Loucy (cell line): Measurements from ENCODE around the gene ALS2.
"Not testable (repeated sequence)": the region's sequence is repeated elsewhere in the genome, so short reads cannot be mapped to it uniquely, and the experiment has no call there.

Source experiments
- H2AFZ ChIP-seq: fragments of 200-600 bp; sonication (generic); 2 replicates; pipeline ENCODE4 v1.6.0; 2016; ENCODE audit warnings: antibody characterized with exemption, mild to moderate bottlenecking, low read length, moderate library complexity
- H3F3A ChIP-seq: fragments of 200-600 bp; 2 replicates; pipeline ENCODE4 v1.6.0; 2016; ENCODE audit warnings: antibody characterized with exemption, low read depth, mild to moderate bottlenecking
- H3K27me3 ChIP-seq: fragments of 200-600 bp; sonication (generic); 2 replicates; pipeline ENCODE4 v1.6.1; 2014; ENCODE audit warnings: low read length, mild to moderate bottlenecking; ENCODE audit not compliant: insufficient read depth, poor library complexity, severe bottlenecking
- H3K36me3 ChIP-seq: fragments of 200-600 bp; sonication (generic); 2 replicates; pipeline ENCODE4 v1.6.1; 2016; ENCODE audit warnings: low read length; ENCODE audit not compliant: insufficient read depth
- H3K4me1 ChIP-seq: fragments of 200-600 bp; sonication (generic); 2 replicates; pipeline ENCODE4 v1.5.1; 2014; ENCODE audit warnings: low read length, mild to moderate bottlenecking; ENCODE audit not compliant: insufficient read depth, poor library complexity, severe bottlenecking
- H3K4me2 ChIP-seq: fragments of 200-600 bp; sonication (generic); 2 replicates; pipeline ENCODE4 v1.6.0; 2014; ENCODE audit warnings: antibody characterized with exemption, low read length, low read depth, mild to moderate bottlenecking; ENCODE audit not compliant: poor library complexity, severe bottlenecking
- H3K4me3 ChIP-seq: fragments of 200-600 bp; sonication (generic); 2 replicates; pipeline ENCODE4 v1.5.1; 2014; ENCODE audit warnings: low read length, mild to moderate bottlenecking, mixed read lengths; ENCODE audit not compliant: poor library complexity, severe bottlenecking
- H3K79me2 ChIP-seq: fragments of 200-600 bp; sonication (generic); 2 replicates; pipeline ENCODE4 v1.6.1; 2014; ENCODE audit warnings: low read length; ENCODE audit not compliant: insufficient read depth
- H3K9ac ChIP-seq: fragments of 200-600 bp; sonication (generic); 2 replicates; pipeline ENCODE4 v1.6.0; 2014; ENCODE audit warnings: mild to moderate bottlenecking, low read depth, low read length, moderate library complexity; ENCODE audit not compliant: poor library complexity, severe bottlenecking
- H3K9me2 ChIP-seq: fragments of 200-600 bp; sonication (generic); replicated peaks from 2 replicates; pipeline ENCODE4 v1.6.1; 2016; ENCODE audit warnings: low read depth, low read length, mixed read lengths
- H3K9me3 ChIP-seq: fragments of 200-600 bp; sonication (generic); 2 replicates; pipeline ENCODE4 v1.6.1; 2014; ENCODE audit warnings: mild to moderate bottlenecking, antibody characterized with exemption, low read length, low read depth; ENCODE audit not compliant: insufficient read depth
- H4K20me1 ChIP-seq: fragments of 200-600 bp; sonication (generic); 2 replicates; pipeline ENCODE4 v1.6.0; 2014; ENCODE audit warnings: antibody characterized with exemption, low read length, mild to moderate bottlenecking; ENCODE audit not compliant: insufficient read depth, poor library complexity, severe bottlenecking
- CTCF ChIP-seq: fragments of 200-600 bp; sonication (generic); conservative IDR thresholded peaks from 2 replicates; pipeline ENCODE4 v1.5.1; 2014; ENCODE audit warnings: mild to moderate bottlenecking, antibody characterized with exemption, low read length
- EZH2phosphoT487 ChIP-seq: fragments of 200-600 bp; IDR thresholded peaks from 2 replicates; pipeline ENCODE4 v1.6.1; 2018; ENCODE audit warnings: antibody characterized with exemption, mild to moderate bottlenecking, moderate library complexity, borderline replicate concordance

Gene ALS2

DNA sequence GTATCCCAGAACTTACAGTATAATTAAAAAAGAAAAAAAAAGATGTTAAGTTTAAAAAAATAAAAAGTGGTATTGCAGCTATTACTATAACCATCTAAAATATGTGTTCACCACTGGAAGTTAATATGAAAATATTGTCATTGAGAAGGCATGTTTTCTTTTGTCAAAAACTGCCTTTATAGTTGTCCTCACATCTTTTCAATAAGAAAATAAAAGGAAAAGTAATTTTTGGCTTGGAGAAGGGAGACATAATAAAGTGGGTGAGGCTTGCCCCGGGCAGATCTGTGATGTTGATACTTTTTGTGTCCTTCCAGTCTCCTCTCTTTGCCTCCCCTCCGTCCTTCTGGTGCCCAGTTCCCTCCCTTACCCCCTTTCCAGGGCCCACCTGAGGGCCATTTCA is 107.2 kb downstream of the ALS2 start:
- H3F3A ChIP-seq = no peaks in the 10 kb centered on the region
- no peaks in the 10 kb centered on the region for H3K9me3 ChIP-seq
- no peaks in the 10 kb centered on the region for H3K27me3 ChIP-seq
- H4K20me1 ChIP-seq = no peaks in the 10 kb centered on the region
- no peaks in the 10 kb centered on the region for H3K36me3 ChIP-seq
- H3K9me2 ChIP-seq = no peaks in the 10 kb centered on the region
- no peak overlapping the region; the same call in 1 of the 2 replicates for H2AFZ ChIP-seq
- no peak overlapping the region for H3K9ac ChIP-seq
- no peak overlapping the region for H3K4me3 ChIP-seq
- H3K4me1 ChIP-seq = no peaks in the 10 kb centered on the region
- H3K4me2 ChIP-seq = no peak overlapping the region
- H3K79me2 ChIP-seq = no peaks in the 10 kb centered on the region
- TF ChIP-seq EZH2phosphoT487 (no peak), CTCF (no peak)

- not testable (repeated sequence) for H3K9me2 ChIP-seq, H3K4me3 ChIP-seq, H3K4me2 ChIP-seq, H3K27me3 ChIP-seq, H3K9me3 ChIP-seq, H2AFZ ChIP-seq, H3F3A ChIP-seq, H3K79me2 ChIP-seq, H3K36me3 ChIP-seq, H4K20me1 ChIP-seq, H3K9ac ChIP-seq, H3K4me1 ChIP-seq
These were observed 109.5 kb downstream of the ALS2 start for GRCh38 chr2:201671205-201671604.

DNA sequence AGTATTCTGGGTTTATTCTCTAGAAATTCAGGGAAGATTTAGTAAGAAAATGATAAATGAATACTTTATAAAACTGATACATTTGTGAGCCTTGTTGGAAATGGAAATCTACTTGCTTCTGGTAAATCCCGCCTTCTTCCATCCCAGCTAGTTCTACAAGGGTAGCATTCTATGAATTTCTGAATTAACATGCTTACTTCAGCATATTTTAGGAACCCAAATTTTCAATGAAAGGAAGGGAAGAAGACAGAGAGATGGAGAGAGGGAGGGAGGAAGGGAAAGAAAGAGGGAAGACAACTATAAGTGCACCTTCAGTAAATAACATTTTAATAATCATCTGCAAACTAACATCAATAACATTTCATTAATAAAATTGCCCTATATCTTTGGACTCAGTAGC is 110.9 kb downstream of the ALS2 start:
- Histone ChIP-seq H3K27me3 (no peaks in the 10 kb centered on the region), H3K36me3 (no peaks in the 10 kb centered on the region), H3K79me2 (no peaks in the 10 kb centered on the region), H3K9me2 (no peaks in the 10 kb centered on the region), H3K4me3 (no peak overlapping the region), H4K20me1 (no peaks in the 10 kb centered on the region), H2AFZ (no peak overlapping the region), H3F3A (no peaks in the 10 kb centered on the region), H3K4me1 (no peaks in the 10 kb centered on the region), H3K9me3 (no peaks in the 10 kb centered on the region), H3K4me2 (no peak overlapping the region), H3K9ac (no peak overlapping the region)
- no peak for TF ChIP-seq CTCF
- no peak for TF ChIP-seq EZH2phosphoT487

DNA sequence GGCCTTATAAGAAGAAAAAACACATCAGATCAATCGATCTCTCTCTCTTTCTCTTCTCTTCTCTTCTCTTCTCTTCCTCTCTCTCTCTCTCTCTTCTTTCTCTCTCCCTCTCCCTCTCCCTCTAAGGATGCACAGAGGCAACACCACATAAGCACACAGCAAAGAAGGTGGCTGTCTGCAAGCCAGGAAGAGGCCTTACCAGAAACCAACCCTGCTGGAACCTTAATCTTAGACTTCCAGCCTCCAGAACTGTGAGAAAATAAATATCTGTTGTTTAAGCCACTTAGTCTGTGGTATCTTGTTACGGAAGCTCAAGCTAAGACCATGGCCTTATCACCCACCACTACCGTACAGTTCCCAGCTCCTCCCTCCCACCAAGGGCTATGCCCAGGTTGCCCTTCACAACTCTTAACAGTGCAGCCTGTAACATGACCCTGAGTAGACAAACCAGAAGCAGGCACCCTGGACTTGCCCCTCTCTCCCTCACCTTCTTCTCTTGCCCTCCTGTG is 112.3 kb downstream of the ALS2 start:
- Histone ChIP-seq H3K4me1 (no peaks in the 10 kb centered on the region), H3K36me3 (no peaks in the 10 kb centered on the region), H3K9ac (no peak overlapping the region), H3K9me3 (no peaks in the 10 kb centered on the region), H3K9me2 (no peaks in the 10 kb centered on the region), H3F3A (no peaks in the 10 kb centered on the region), H4K20me1 (no peaks in the 10 kb centered on the region), H2AFZ (no peak overlapping the region; the same call in 1 of the 2 replicates), H3K79me2 (no peaks in the 10 kb centered on the region), H3K4me2 (no peak overlapping the region), H3K27me3 (no peaks in the 10 kb centered on the region), H3K4me3 (no peak overlapping the region)
- TF ChIP-seq CTCF = no peak
- no peak for TF ChIP-seq EZH2phosphoT487
